Measurements from ENCODE around the gene ZNF750. TPM values are rescaled to one million over a fixed set of nuclear protein-coding genes. Genes with fewer than 3 reads are reported as not detected.
A peak's percentile ranks its signal among the peaks of the same experiment; 100 is the strongest.

ZNF750 gene
- total RNA-seq, 2 donors from 2014 or later = 7.0 to 10.3 TPM

- intact Hi-C loops (cut with DNase I) = no loop called here
- 41% methylated on average over 13 of the region's 13 CpGs for WGBS
- Histone ChIP-seq H3K4me1 (replicated peaks) (peaks cover 12% of the 10 kb centered on the region), H3K4me3 (peak overlapping the region in 1 of 2 donors; percentile 32), H3K27ac (peak overlapping the region; percentile 83 to 88), H3K27me3 (replicated peaks; ENCODE audit: insufficient read depth) (no peaks in the 10 kb centered on the region), H3K9me3 (no peaks in the 10 kb centered on the region), H3K36me3 (no peaks in the 10 kb centered on the region)
- TF ChIP-seq POLR2AphosphoS5 (IDR thresholded peaks at IDR 0.05) (no peak), CTCF (IDR thresholded peaks at IDR 0.05) (no peak), POLR2A (IDR thresholded peaks at IDR 0.05) (no peak)
- DNase-seq (ENCODE audit: low spot score) = no peak
Observed at GRCh38 chr17:82837586-82838320, 2.1 kb downstream of the ZNF750 start.

- Histone ChIP-seq H3K4me1 (replicated peaks) (peaks cover 12% of the 10 kb centered on the region), H3K27me3 (replicated peaks; ENCODE audit: insufficient read depth) (no peaks in the 10 kb centered on the region), H3K9me3 (no peaks in the 10 kb centered on the region), H3K4me3 (no peak overlapping the region), H3K36me3 (no peaks in the 10 kb centered on the region), H3K27ac (peak overlapping the region; percentile 83 to 88)
- intact Hi-C loops (cut with DNase I) = no loop called here
- 58% methylated on average over 12 of the region's 12 CpGs for WGBS
- no peak for DNase-seq (ENCODE audit: low spot score)
- TF ChIP-seq POLR2A (IDR thresholded peaks at IDR 0.05) (no peak), POLR2AphosphoS5 (IDR thresholded peaks at IDR 0.05) (no peak), CTCF (IDR thresholded peaks at IDR 0.05) (no peak)
Observed at GRCh38 chr17:82836823-82837357, 2.9 kb downstream of the ZNF750 start.

- 49% methylated on average over 28 of the region's 28 CpGs for WGBS
- no peak overlapping the region for H3K4me3 ChIP-seq
- intact Hi-C loops (cut with DNase I) = no loop called here
- peak; percentile 89 for TF ChIP-seq POLR2AphosphoS5 (IDR thresholded peaks at IDR 0.05)
- TF ChIP-seq POLR2A (IDR thresholded peaks at IDR 0.05) = no peak
- peak in 1 of 4 experiments; percentile 21 for TF ChIP-seq CTCF (IDR thresholded peaks at IDR 0.05)
- peak; percentile 92 for DNase-seq (ENCODE audit: low spot score)
- no peaks in the 10 kb centered on the region for H3K27me3 ChIP-seq (replicated peaks; ENCODE audit: insufficient read depth)
- H3K9me3 ChIP-seq = no peaks in the 10 kb centered on the region
- H3K27ac ChIP-seq = peak overlapping the region; percentile 83 to 88
- peaks cover 12% of the 10 kb centered on the region for H3K4me1 ChIP-seq (replicated peaks)
- H3K36me3 ChIP-seq = no peaks in the 10 kb centered on the region
Observed at GRCh38 chr17:82835766-82836512, 3.9 kb downstream of the ZNF750 start.

- intact Hi-C loops (cut with DNase I) = no loop called here
- TF ChIP-seq POLR2A (IDR thresholded peaks at IDR 0.05) = no peak
- no peak for TF ChIP-seq POLR2AphosphoS5 (IDR thresholded peaks at IDR 0.05)
- TF ChIP-seq CTCF (IDR thresholded peaks at IDR 0.05) = no peak
- WGBS = 71% methylated on average over 9 of the region's 9 CpGs
- H3K4me3 ChIP-seq = no peak overlapping the region
- DNase-seq (ENCODE audit: low spot score) = no peak
- peaks cover 12% of the 10 kb centered on the region for H3K4me1 ChIP-seq (replicated peaks)
- peak overlapping the region in 1 of 2 donors; percentile 83 for H3K27ac ChIP-seq
- no peaks in the 10 kb centered on the region for H3K9me3 ChIP-seq
- H3K36me3 ChIP-seq = no peaks in the 10 kb centered on the region
- H3K27me3 ChIP-seq (replicated peaks; ENCODE audit: insufficient read depth) = no peaks in the 10 kb centered on the region
Observed at GRCh38 chr17:82835122-82835521, 4.7 kb downstream of the ZNF750 start.
